IMR-90 (cell line): Measurements from ENCODE around the gene DYNLL2. TPM values are rescaled to one million over a fixed set of nuclear protein-coding genes. Genes with fewer than 3 reads are reported as not detected.

Experiments
- ATAC-seq: fragments of 200-7000 bp; cut with Tn5 transposase; 2 replicates; pipeline ENCODE4 v1.9.1; 2020; ENCODE audit warnings: low read depth, mild to moderate bottlenecking, moderate library complexity
- BruUV-seq: library from RNA; stranded (reverse); fragments of 400-500 nt; replicated peaks from 2 replicates; lab custom pipeline; 2021; lab: Mats Ljungman, UMichigan
- CTCF ChIA-PET: fragments of 300-600 bp; formaldehyde crosslinking; extraction: SDS; loops from one replicate; lab custom pipeline; 2021; ENCODE audit warnings: antibody characterized with exemption; lab: Yijun Ruan, JAX
- POLR2A ChIA-PET: fragments of 300-600 bp; sonication (Branson Sonifier 250); formaldehyde crosslinking; loops from one replicate; lab custom pipeline; 2022; ENCODE audit warnings: antibody characterized with exemption; ENCODE audit not compliant: unreplicated experiment; lab: Charles Lee
- DNase-seq: peaks from one replicate; pipeline ENCODE4 v3.0.0; 2013
- H2AFZ ChIP-seq: replicated peaks from 2 replicates; pipeline ENCODE3; 2013; ENCODE audit warnings: low read length, mild to moderate bottlenecking; ENCODE audit not compliant: poor library complexity
- H2AK5ac ChIP-seq: 2 replicates; pipeline ENCODE4 v1.6.1; 2013; ENCODE audit warnings: low read depth, low read length, inconsistent platforms
- H2AK9ac ChIP-seq: replicated peaks from 2 replicates; pipeline ENCODE3; 2013; ENCODE audit warnings: mild to moderate bottlenecking, low read depth, low read length, moderate library complexity; ENCODE audit not compliant: poor library complexity
- H2BK120ac ChIP-seq: 2 replicates; pipeline ENCODE4 v1.6.1; 2013; ENCODE audit warnings: low read depth, low read length, inconsistent platforms
- H2BK15ac ChIP-seq: 3 replicates; pipeline ENCODE4 v1.6.1; 2013; ENCODE audit warnings: low read depth, low read length, inconsistent platforms
- H2BK20ac ChIP-seq: 2 replicates; pipeline ENCODE4 v1.6.1; 2013; ENCODE audit warnings: low read depth, mild to moderate bottlenecking, inconsistent platforms, low read length, moderate library complexity
- H2BK5ac ChIP-seq: 2 replicates; pipeline ENCODE4 v1.6.1; 2013; ENCODE audit warnings: mild to moderate bottlenecking, low read depth, low read length, inconsistent platforms; ENCODE audit not compliant: poor library complexity, severe bottlenecking
- H3K14ac ChIP-seq: replicated peaks from 2 replicates; pipeline ENCODE4 v1.6.1; 2013; ENCODE audit warnings: low read depth, low read length, inconsistent platforms
- H3K18ac ChIP-seq: 2 replicates; pipeline ENCODE4 v1.6.1; 2013; ENCODE audit warnings: low read depth, low read length, control low read depth
- H3K23ac ChIP-seq: 2 replicates; pipeline ENCODE4 v1.6.1; 2013; ENCODE audit warnings: low read depth, low read length, inconsistent platforms
- H3K27ac ChIP-seq: 2 replicates; pipeline ENCODE4 v1.5.1; 2013; ENCODE audit warnings: mild to moderate bottlenecking, control low read depth, low read length; ENCODE audit not compliant: insufficient read depth
- H3K27me3 ChIP-seq: 2 replicates; pipeline ENCODE4 v1.6.1; 2013; ENCODE audit warnings: low read length; ENCODE audit not compliant: control insufficient read depth, insufficient read depth
- H3K36me3 ChIP-seq: 2 replicates; pipeline ENCODE4 v1.6.1; 2013; ENCODE audit warnings: low read length, mixed read lengths; ENCODE audit not compliant: control insufficient read depth, insufficient read depth
- H3K4ac ChIP-seq: 2 replicates; pipeline ENCODE4 v1.6.1; 2013; ENCODE audit warnings: low read depth, low read length, inconsistent platforms
- H3K4me1 ChIP-seq: 2 replicates; pipeline ENCODE4 v1.6.1; 2013; ENCODE audit warnings: low read length, mixed read lengths; ENCODE audit not compliant: control insufficient read depth, insufficient read depth
- H3K4me2 ChIP-seq: 2 replicates; pipeline ENCODE4 v1.6.1; 2013; ENCODE audit warnings: low read depth, mild to moderate bottlenecking, control low read depth, low read length, moderate library complexity
- H3K4me3 ChIP-seq: 2 replicates; pipeline ENCODE4 v1.5.1; 2013; ENCODE audit warnings: low read depth, mild to moderate bottlenecking, control low read depth, low read length, moderate library complexity; ENCODE audit not compliant: insufficient read depth
- H3K56ac ChIP-seq: 2 replicates; pipeline ENCODE4 v1.6.1; 2013; ENCODE audit warnings: low read length, inconsistent platforms; ENCODE audit not compliant: insufficient read depth; ENCODE audit errors: extremely low read depth
- H3K79me1 ChIP-seq, 2 experiments: 2 replicates each; pipeline ENCODE4 v1.6.1; 2013; ENCODE audit warnings: low read length in 2 of 2, inconsistent platforms in 1 of 2, low read depth in 1 of 2
- H3K9ac ChIP-seq: 2 replicates; pipeline ENCODE4 v1.6.1; 2013; ENCODE audit warnings: low read depth, low read length, control low read depth
- H3K9me1 ChIP-seq: 2 replicates; pipeline ENCODE4 v1.6.1; 2013; ENCODE audit warnings: low read length, inconsistent platforms; ENCODE audit not compliant: insufficient read depth
- H3K9me3 ChIP-seq: 2 replicates; pipeline ENCODE4 v1.6.1; 2013; ENCODE audit warnings: low read length; ENCODE audit not compliant: control insufficient read depth, insufficient read depth
- H4K20me1 ChIP-seq: 2 replicates; pipeline ENCODE4 v1.6.1; 2013; ENCODE audit warnings: low read length, inconsistent platforms; ENCODE audit not compliant: insufficient read depth
- H4K5ac ChIP-seq: 2 replicates; pipeline ENCODE4 v1.6.1; 2013; ENCODE audit warnings: mild to moderate bottlenecking, low read depth, low read length, control low read depth
- H4K8ac ChIP-seq, 2 experiments: 2 replicates each; pipeline ENCODE4 v1.6.1; 2013; ENCODE audit warnings: low read depth in 2 of 2, low read length in 2 of 2, control low read depth in 1 of 2, inconsistent platforms in 1 of 2
- H4K91ac ChIP-seq: 2 replicates; pipeline ENCODE4 v1.6.1; 2013; ENCODE audit warnings: low read depth, low read length, inconsistent platforms; ENCODE audit not compliant: insufficient read depth
- BHLHE40 ChIP-seq: fragments of 150-350 bp; IDR thresholded peaks from 2 replicates; pipeline ENCODE4 v1.6.1; 2016; ENCODE audit warnings: mild to moderate bottlenecking, low read depth, low read length
- CEBPB ChIP-seq: IDR thresholded peaks from 2 replicates; pipeline ENCODE4 v1.6.1; 2012; ENCODE audit warnings: low read depth, low read length, improper control_type of control experiment
- CHD1 ChIP-seq: IDR thresholded peaks from 2 replicates; pipeline ENCODE4 v1.6.1; 2012; ENCODE audit warnings: low read depth, low read length, improper control_type of control experiment
- FOS ChIP-seq: fragments of 150-350 bp; IDR thresholded peaks from 2 replicates; pipeline ENCODE4 v1.6.1; 2016; ENCODE audit warnings: low read depth, low read length
- MAFK ChIP-seq: IDR thresholded peaks from 2 replicates; pipeline ENCODE4 v1.6.1; 2012; ENCODE audit warnings: low read depth, low read length, improper control_type of control experiment
- MAZ ChIP-seq: IDR thresholded peaks from 2 replicates; pipeline ENCODE4 v1.6.1; 2012; ENCODE audit warnings: low read depth, mild to moderate bottlenecking, low read length, improper control_type of control experiment, moderate library complexity, borderline replicate concordance
- MXI1 ChIP-seq: IDR thresholded peaks from 2 replicates; pipeline ENCODE4 v1.6.1; 2012; ENCODE audit warnings: low read depth, mild to moderate bottlenecking, low read length, moderate library complexity, borderline replicate concordance
- NFE2L2 ChIP-seq: fragments of 150-350 bp; IDR thresholded peaks from 2 replicates; pipeline ENCODE4 v1.6.1; 2016; ENCODE audit warnings: low read depth, mild to moderate bottlenecking, low read length
- POLR2A ChIP-seq: IDR thresholded peaks from 2 replicates; pipeline ENCODE4 v1.6.1; 2012; ENCODE audit warnings: mild to moderate bottlenecking, low read depth, low read length
- RAD21 ChIP-seq: IDR thresholded peaks from 2 replicates; pipeline ENCODE4 v1.6.1; 2012; ENCODE audit warnings: low read length, improper control_type of control experiment
- RCOR1 ChIP-seq: IDR thresholded peaks from 2 replicates; pipeline ENCODE4 v1.6.1; 2012; ENCODE audit warnings: mild to moderate bottlenecking, low read length, improper control_type of control experiment; ENCODE audit not compliant: insufficient replicate concordance
- RFX5 ChIP-seq: IDR thresholded peaks from 2 replicates; pipeline ENCODE4 v1.8.0; 2012; ENCODE audit warnings: low read depth, mild to moderate bottlenecking, low read length, moderate library complexity
- SMC3 ChIP-seq: fragments of 150-350 bp; IDR thresholded peaks from 2 replicates; pipeline ENCODE4 v1.6.1; 2016; ENCODE audit warnings: low read depth, mild to moderate bottlenecking, antibody characterized with exemption, low read length, moderate library complexity
- WGBS, 2 experiments: methylation state at CpG; one replicate each; pipeline versions ENCODE4 v1.1.5 to v1.1.7; 2013; ENCODE audit warnings: missing lambda C conversion rate in 2 of 2; ENCODE audit not compliant: insufficient read length in 1 of 2; ENCODE audit errors: extremely low coverage in 2 of 2; 5-methylcytosine and 5-hydroxymethylcytosine counted together
- dilution Hi-C: fragments of 300-500 bp; cut with HindIII; formaldehyde crosslinking; loops from one replicate; pipeline ENCODE4 v1.14.3; 2018; ENCODE audit warnings: low sequenced_read_pairs; ENCODE audit not compliant: unreplicated experiment
- in situ Hi-C: fragments of 300-500 bp; cut with MboI; formaldehyde crosslinking; loops from 3 replicates; pipeline ENCODE4 v1.14.3; 2019; ENCODE audit warnings: low sequenced_read_pairs, inconsistent platforms, mixed read lengths
- intact Hi-C: fragments of 100-400 bp; cut with micrococcal nuclease; formaldehyde crosslinking; loops from 2 replicates; pipeline ENCODE4 v1.10.0; 2022
- polyA plus RNA-seq, 3 experiments: library from polyadenylated mRNA; depleted of rRNA; stranded (reverse); fragments of >200 nt; gene quantifications; 2 replicates each; pipeline ENCODE4 v1.2.3, GENCODE V29; 2012; ENCODE audit warnings: low replicate concordance in 1 of 3
- total RNA-seq: library from RNA; depleted of rRNA; stranded (reverse); fragments of >200 nt; gene quantifications from 2 replicates; pipeline ENCODE4 v1.2.3, GENCODE V29; 2012
- TF ChIP-seq, protein P1 (sequence below): conservative IDR thresholded peaks from 2 replicates; pipeline ENCODE4 v1.5.1; 2012; ENCODE audit warnings: mild to moderate bottlenecking, low read depth, low read length, improper control_type of control experiment
- TF ChIP-seq, protein P2 (sequence below): fragments of 150-350 bp; IDR thresholded peaks from 2 replicates; pipeline ENCODE4 v1.6.1; 2017; ENCODE audit warnings: mild to moderate bottlenecking, antibody characterized with exemption, low read length, low read depth
- TF ChIP-seq, protein P3 (sequence below): fragments of 150-350 bp; IDR thresholded peaks from 2 replicates; pipeline ENCODE4 v1.6.1; 2016; ENCODE audit warnings: low read depth, mild to moderate bottlenecking, low read length, moderate library complexity, borderline replicate concordance

The DYNLL2 gene
- total and polyA plus RNA-seq, 2 of the 4 experiments (the other 2 are of a cell fraction), result 9.1 to 14.2 TPM

DNA sequence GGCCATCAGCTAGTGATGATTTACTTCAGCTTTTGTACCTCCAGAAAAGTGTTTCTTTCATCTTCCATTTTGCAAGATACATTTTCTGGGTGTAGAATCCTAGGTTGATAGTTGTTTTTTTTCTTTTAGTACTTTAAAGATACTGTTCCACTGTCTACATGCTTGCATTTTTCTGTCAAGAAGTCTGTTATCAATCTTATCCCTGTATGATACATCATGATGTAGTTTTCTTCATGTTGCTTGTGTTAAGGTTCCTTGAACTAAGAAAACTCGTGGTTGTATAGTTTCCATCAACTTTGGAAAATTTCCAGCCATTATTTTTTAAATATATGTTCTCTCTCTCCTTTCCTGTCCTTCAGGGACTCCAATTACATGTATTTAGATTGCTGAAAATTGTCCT, 24.1 kb downstream of the DYNLL2 start:
- ChIA-PET POLR2A (no interaction called here), CTCF (interaction anchor here (0.6 to 1.3 kb wide), 2 partner anchors 11 to 322 kb away, joined by 3 read pairs; no protein-coding TSS in a partner anchor)
- no peaks in the 10 kb centered on the region for H3K36me3 ChIP-seq
- no peaks in the 10 kb centered on the region for H4K20me1 ChIP-seq
- no peak overlapping the region for H2AK9ac ChIP-seq
- no peak overlapping the region for H4K91ac ChIP-seq
- no peak overlapping the region for H2BK5ac ChIP-seq
- H3K27me3 ChIP-seq, result peaks cover 4% of the 10 kb centered on the region
- BruUV-seq, result no TSS peak
- no CpG with 5 or more reads among the region's 1 CpG for WGBS, 2 experiments
- ATAC-seq, result no peak
- no peak overlapping the region for H2BK15ac ChIP-seq
- no peak overlapping the region for H3K4me2 ChIP-seq
- no peak overlapping the region for H3K4ac ChIP-seq
- H3K18ac ChIP-seq, result no peak overlapping the region
- no peak overlapping the region for H3K4me3 ChIP-seq
- H3K27ac ChIP-seq, result no peak overlapping the region
- H4K8ac ChIP-seq, result no peak overlapping the region
- H3K79me1 ChIP-seq, result no peaks in the 10 kb centered on the region
- dilution Hi-C loops, result no loop called here
- no peak overlapping the region for H3K23ac ChIP-seq
- no peak overlapping the region for H2BK120ac ChIP-seq
- H3K9me1 ChIP-seq, result no peaks in the 10 kb centered on the region
- no peaks in the 10 kb centered on the region for H3K4me1 ChIP-seq
- no peak for TF ChIP-seq RFX5
- TF ChIP-seq, protein P1, sequence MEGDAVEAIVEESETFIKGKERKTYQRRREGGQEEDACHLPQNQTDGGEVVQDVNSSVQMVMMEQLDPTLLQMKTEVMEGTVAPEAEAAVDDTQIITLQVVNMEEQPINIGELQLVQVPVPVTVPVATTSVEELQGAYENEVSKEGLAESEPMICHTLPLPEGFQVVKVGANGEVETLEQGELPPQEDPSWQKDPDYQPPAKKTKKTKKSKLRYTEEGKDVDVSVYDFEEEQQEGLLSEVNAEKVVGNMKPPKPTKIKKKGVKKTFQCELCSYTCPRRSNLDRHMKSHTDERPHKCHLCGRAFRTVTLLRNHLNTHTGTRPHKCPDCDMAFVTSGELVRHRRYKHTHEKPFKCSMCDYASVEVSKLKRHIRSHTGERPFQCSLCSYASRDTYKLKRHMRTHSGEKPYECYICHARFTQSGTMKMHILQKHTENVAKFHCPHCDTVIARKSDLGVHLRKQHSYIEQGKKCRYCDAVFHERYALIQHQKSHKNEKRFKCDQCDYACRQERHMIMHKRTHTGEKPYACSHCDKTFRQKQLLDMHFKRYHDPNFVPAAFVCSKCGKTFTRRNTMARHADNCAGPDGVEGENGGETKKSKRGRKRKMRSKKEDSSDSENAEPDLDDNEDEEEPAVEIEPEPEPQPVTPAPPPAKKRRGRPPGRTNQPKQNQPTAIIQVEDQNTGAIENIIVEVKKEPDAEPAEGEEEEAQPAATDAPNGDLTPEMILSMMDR, result no peak
- TF ChIP-seq BHLHE40, result no peak
- no peak for TF ChIP-seq SMC3
- TF ChIP-seq, protein P2, sequence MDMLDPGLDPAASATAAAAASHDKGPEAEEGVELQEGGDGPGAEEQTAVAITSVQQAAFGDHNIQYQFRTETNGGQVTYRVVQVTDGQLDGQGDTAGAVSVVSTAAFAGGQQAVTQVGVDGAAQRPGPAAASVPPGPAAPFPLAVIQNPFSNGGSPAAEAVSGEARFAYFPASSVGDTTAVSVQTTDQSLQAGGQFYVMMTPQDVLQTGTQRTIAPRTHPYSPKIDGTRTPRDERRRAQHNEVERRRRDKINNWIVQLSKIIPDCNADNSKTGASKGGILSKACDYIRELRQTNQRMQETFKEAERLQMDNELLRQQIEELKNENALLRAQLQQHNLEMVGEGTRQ, result no peak
- TF ChIP-seq RAD21, result no peak
- no peak for TF ChIP-seq FOS
- no peak for TF ChIP-seq MXI1
- no peak for TF ChIP-seq NFE2L2
- TF ChIP-seq CHD1, result no peak
- TF ChIP-seq, protein P3, sequence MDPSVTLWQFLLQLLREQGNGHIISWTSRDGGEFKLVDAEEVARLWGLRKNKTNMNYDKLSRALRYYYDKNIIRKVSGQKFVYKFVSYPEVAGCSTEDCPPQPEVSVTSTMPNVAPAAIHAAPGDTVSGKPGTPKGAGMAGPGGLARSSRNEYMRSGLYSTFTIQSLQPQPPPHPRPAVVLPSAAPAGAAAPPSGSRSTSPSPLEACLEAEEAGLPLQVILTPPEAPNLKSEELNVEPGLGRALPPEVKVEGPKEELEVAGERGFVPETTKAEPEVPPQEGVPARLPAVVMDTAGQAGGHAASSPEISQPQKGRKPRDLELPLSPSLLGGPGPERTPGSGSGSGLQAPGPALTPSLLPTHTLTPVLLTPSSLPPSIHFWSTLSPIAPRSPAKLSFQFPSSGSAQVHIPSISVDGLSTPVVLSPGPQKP, result no peak
- no peak for TF ChIP-seq MAFK
- TF ChIP-seq POLR2A, result no peak
- no peak for TF ChIP-seq MAZ
- no peak for TF ChIP-seq CEBPB
- no peak for TF ChIP-seq RCOR1
- no peak for DNase-seq
- no peak overlapping the region for H3K9ac ChIP-seq
- intact Hi-C loops, result no loop called here
- H2AK5ac ChIP-seq, result no peak overlapping the region
- H3K14ac ChIP-seq, result no peak overlapping the region
- H2BK20ac ChIP-seq, result no peak overlapping the region
- H3K56ac ChIP-seq, result no peak overlapping the region
- H3K9me3 ChIP-seq, result no peaks in the 10 kb centered on the region
- H2AFZ ChIP-seq, result no peak overlapping the region
- no peak overlapping the region for H4K5ac ChIP-seq
- in situ Hi-C loops, result loop anchor here (25.0 kb wide), 2 partner anchors 870 to 995 kb away; no protein-coding TSS in a partner anchor
